SIG-M5 (cell line): ENCODE data around the gene DOCK1.

Source experiments
- DNase-seq: peaks from one replicate; lab custom pipeline; 2025; lab: John Stamatoyannopoulos, UW

The DOCK1 gene

GRCh38 chr10:127467811-127468210 lies 562.6 kb downstream of the DOCK1 start:
- DNase-seq: no peak

GRCh38 chr10:127468632-127469031 lies 563.4 kb downstream of the DOCK1 start:
- no peak for DNase-seq

GRCh38 chr10:127470911-127471310 lies 565.7 kb downstream of the DOCK1 start:
- no peak for DNase-seq

GRCh38 chr10:127472976-127473375 lies 567.7 kb downstream of the DOCK1 start:
- no peak for DNase-seq

GRCh38 chr10:127474501-127474900 lies 569.3 kb downstream of the DOCK1 start:
- DNase-seq: no peak

GRCh38 chr10:127485153-127485857 lies 580.1 kb downstream of the DOCK1 start:
- DNase-seq: no peak

GRCh38 chr10:127486355-127486754 lies 581.1 kb downstream of the DOCK1 start:
- no peak for DNase-seq

- DNase-seq: no peak
Measured at GRCh38 chr10:127492607-127493250, 587.5 kb downstream of the DOCK1 start.

GRCh38 chr10:127496035-127496434 lies 590.8 kb downstream of the DOCK1 start:
- no peak for DNase-seq

- no peak for DNase-seq
Measured at GRCh38 chr10:127497685-127498084, 592.5 kb downstream of the DOCK1 start.

GRCh38 chr10:127498087-127498486 lies 592.9 kb downstream of the DOCK1 start:
- no peak for DNase-seq

- DNase-seq: no peak
Measured at GRCh38 chr10:127500127-127500526, 594.9 kb downstream of the DOCK1 start.
